GM21576 (cell line): ENCODE data around the gene USP17L20.
"Not testable (repeated sequence)": the region's sequence is repeated elsewhere in the genome, so short reads cannot be mapped to it uniquely, and the experiment has no call there.

Experiments used
- ATAC-seq: cut with Tn5 transposase; IDR thresholded peaks from one replicate; pipeline ENCODE4 v1.9.1; 2021; ENCODE audit warnings: mild to moderate bottlenecking, moderate library complexity; ENCODE audit not compliant: unreplicated experiment

USP17L20 gene

GRCh38 chr4:9257824-9258223 lies at the start of gene USP17L20:
TSS of gene USP17L20 (plus strand) at chr4:9258124. CDS start at chr4:9258124, 0 bp downstream.
- ATAC-seq: not testable (repeated sequence)

GRCh38 chr4:9210357-9210756 lies 47.6 kb upstream of the USP17L20 start, which contains the start of gene USP17L10:
TSS of gene USP17L10 (plus strand) at chr4:9210657. CDS start at chr4:9210657, 0 bp downstream.
- ATAC-seq: not testable (repeated sequence)

GRCh38 chr4:9214701-9215100 lies 43.2 kb upstream of the USP17L20 start:
- not testable (repeated sequence) for ATAC-seq

GRCh38 chr4:9215105-9215504 lies 42.8 kb upstream of the USP17L20 start, which contains the start of gene USP17L11:
TSS of gene USP17L11 (plus strand) at chr4:9215405. CDS start at chr4:9215405, 0 bp downstream.
- ATAC-seq: not testable (repeated sequence)

GRCh38 chr4:9219852-9220251 lies 38.1 kb upstream of the USP17L20 start, which contains the start of gene USP17L12:
TSS of gene USP17L12 (plus strand) at chr4:9220152. CDS start at chr4:9220152, 0 bp downstream.
- ATAC-seq: not testable (repeated sequence)

- not testable (repeated sequence) for ATAC-seq
Observed at GRCh38 chr4:9224596-9224995, 33.3 kb upstream of the USP17L20 start, which contains the start of gene USP17L13. TSS of gene USP17L13 (plus strand) at chr4:9224896. CDS start at chr4:9224896, 0 bp downstream.

- ATAC-seq: not testable (repeated sequence)
Observed at GRCh38 chr4:9230249-9230648, 27.7 kb upstream of the USP17L20 start.

GRCh38 chr4:9234085-9234484 lies 23.8 kb upstream of the USP17L20 start, which contains the start of gene USP17L15:
TSS of gene USP17L15 (plus strand) at chr4:9234385. CDS start at chr4:9234385, 0 bp downstream.
- ATAC-seq: not testable (repeated sequence)

- ATAC-seq: not testable (repeated sequence)
Observed at GRCh38 chr4:9238461-9238860, 19.5 kb upstream of the USP17L20 start.

- ATAC-seq: not testable (repeated sequence)
Observed at GRCh38 chr4:9243579-9243978, 14.3 kb upstream of the USP17L20 start, which contains the start of gene USP17L17. TSS of gene USP17L17 (plus strand) at chr4:9243879. CDS start at chr4:9243879, 0 bp downstream.

GRCh38 chr4:9247953-9248680 lies 9.8 kb upstream of the USP17L20 start, which contains the start of gene USP17L18:
TSS of gene USP17L18 (plus strand) at chr4:9248630. CDS start at chr4:9248630, 0 bp downstream.
- not testable (repeated sequence) for ATAC-seq

GRCh38 chr4:9253078-9253477 lies 4.8 kb upstream of the USP17L20 start, which contains the start of gene USP17L19:
TSS of gene USP17L19 (plus strand) at chr4:9253378. CDS start at chr4:9253378, 0 bp downstream.
- ATAC-seq: not testable (repeated sequence)

GRCh38 chr4:9262572-9262971 lies 4.6 kb downstream of the USP17L20 start, which contains the start of gene USP17L21:
TSS of gene USP17L21 (plus strand) at chr4:9262872. CDS start at chr4:9262872, 0 bp downstream.
- ATAC-seq: not testable (repeated sequence)

- not testable (repeated sequence) for ATAC-seq
Observed at GRCh38 chr4:9267319-9267718, 9.4 kb downstream of the USP17L20 start, which contains the start of gene USP17L22. TSS of gene USP17L22 (plus strand) at chr4:9267619. CDS start at chr4:9267619, 0 bp downstream.

- not testable (repeated sequence) for ATAC-seq
Observed at GRCh38 chr4:9271719-9272118, 13.8 kb downstream of the USP17L20 start.
